ENCODE measurements around the gene ABCC10.
A peak's percentile ranks its signal among the peaks of the same experiment; 100 is the strongest.

The ABCC10 gene

DNA sequence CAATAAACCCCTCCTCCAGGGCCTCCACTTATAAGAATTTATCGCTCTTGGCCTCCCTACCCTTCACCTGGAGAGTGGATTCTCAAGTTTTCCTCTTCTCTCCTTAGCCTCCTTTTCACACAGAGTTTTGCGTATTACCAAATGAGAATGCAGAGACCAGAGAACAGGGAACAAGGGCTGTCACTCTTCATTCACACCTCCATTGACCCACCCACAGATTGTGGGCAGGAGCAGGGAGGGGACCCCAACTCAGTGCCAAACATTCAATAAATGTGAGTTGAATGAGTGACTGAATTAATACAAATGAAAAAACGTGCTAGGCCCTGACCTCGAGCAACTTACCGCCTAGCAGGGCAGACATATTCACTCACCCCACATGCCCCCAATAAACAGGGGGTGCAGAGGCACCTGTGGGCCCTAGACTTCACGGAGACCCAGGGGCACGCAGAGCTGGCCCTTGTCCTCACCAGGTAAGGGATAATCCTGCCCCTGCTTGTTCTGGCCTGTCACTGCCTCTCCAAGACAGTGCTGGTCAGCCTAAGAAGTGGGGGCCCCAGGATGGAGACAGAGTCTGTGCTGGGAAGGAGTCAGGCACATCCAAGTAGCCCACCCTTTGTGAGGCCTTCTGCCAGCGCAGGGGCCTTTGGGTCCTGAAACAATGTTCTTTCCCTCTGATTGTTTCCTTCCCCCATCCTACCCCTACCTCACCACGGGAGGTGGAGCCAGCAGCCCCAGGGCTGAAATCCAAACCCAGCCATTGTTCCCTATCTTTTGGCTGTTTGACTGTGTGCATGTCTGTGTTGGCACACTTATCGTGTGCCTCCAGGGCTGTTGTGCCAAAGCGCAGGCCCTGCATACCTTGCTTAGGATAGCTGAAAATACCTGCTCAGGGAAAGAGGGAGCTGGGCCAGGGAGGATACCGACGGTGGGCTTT, 41.7 kb downstream of the ABCC10 start:
- no peak for DNase-seq

DNA sequence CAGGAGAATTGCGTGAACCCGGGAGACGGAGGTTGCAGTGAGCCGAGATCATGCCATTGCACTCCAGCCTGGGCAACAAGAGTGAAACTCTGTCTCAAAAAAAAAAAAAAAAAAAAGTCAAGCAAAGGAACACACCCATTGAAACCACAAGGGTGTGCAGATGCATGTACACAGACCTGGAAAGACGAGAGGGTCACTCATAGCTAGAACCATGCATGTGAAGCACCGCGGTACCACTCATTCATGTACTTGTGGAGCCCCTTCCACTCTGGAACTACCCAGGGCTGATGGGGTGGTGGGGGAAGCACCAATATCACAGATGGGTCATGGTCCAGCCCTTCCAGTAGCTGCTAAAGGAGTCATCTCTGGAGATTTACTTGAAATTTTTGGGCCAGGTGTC, 42.6 kb downstream of the ABCC10 start:
- DNase-seq, result no peak

DNA sequence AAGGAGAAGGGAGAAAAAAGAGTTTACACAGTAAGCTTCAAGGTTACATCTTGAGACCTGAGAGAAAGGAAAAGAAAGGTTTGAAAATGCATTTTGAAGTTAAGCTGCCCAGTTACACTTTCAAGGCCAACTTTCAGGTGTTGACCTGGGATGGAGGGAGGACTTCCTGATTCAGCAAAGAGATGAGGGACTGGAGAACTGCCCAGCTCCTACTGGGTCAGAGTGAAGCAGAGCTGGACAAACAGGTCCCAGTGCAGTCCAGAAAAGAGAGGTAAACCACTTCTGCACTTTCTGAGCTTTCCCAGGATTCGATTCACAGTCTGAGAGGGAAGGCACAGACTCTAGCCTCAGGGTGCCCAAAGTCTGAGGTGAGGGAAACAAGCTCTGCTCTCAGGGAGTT, 44.1 kb downstream of the ABCC10 start:
- no peak for DNase-seq

DNA sequence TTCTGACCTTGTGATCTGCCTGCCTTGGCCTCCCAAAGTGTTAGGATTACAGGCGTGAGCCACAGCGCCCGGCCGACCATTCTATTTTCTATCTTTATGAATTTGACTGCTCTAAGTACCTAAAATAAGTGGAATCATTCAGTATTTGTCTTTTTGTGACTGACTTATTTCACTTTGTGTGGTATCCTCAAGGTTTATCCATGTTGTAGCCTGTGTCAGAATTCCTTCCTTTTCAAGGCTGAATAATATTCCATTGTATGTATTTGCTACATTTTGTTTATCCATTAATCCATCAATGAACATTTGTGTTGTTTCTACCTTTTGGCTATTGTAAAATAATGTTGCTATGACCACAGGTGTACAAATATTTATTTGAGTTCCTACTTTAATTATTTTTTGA, 45.2 kb downstream of the ABCC10 start:
- no peak for DNase-seq

DNA sequence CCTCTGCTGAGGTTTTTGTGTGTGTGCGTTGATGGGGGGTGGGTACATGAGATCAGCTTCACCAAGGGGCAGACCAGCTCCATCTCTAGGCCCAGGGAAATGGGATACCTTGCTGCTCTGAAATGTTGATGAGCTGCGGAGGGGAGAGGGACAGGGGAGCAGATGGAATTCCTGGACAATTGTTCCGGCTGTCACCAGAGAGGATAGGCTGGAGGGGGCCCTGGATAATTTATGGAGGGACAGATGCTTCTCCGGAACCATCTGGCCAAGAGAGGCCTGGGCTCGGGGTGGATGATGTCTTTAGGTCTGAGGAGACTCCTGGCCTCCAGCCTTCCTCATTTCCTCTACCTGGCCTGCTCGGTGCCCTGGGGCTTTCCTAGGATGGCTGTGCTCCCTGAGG, 48.2 kb downstream of the ABCC10 start:
- DNase-seq, result no peak

DNA sequence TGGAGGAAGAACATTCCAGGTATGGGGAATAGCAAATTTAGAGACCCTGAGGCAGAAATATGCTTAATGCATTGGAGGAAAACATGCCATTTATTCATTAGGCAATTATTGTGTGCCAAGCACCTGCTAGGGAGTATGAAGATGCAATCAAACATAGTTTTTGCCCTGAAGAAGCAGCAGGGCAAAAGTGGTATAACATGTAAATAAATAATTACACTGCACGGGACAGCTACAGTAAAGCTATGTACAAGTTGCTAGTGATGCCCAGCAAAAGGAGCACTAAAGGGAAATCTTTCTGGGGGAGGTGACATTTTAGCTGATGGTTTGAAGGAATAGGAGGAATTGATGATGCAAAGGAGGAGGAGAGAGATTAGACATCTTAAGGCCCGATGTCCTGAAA, 49.4 kb downstream of the ABCC10 start:
- DNase-seq, result no peak

DNA sequence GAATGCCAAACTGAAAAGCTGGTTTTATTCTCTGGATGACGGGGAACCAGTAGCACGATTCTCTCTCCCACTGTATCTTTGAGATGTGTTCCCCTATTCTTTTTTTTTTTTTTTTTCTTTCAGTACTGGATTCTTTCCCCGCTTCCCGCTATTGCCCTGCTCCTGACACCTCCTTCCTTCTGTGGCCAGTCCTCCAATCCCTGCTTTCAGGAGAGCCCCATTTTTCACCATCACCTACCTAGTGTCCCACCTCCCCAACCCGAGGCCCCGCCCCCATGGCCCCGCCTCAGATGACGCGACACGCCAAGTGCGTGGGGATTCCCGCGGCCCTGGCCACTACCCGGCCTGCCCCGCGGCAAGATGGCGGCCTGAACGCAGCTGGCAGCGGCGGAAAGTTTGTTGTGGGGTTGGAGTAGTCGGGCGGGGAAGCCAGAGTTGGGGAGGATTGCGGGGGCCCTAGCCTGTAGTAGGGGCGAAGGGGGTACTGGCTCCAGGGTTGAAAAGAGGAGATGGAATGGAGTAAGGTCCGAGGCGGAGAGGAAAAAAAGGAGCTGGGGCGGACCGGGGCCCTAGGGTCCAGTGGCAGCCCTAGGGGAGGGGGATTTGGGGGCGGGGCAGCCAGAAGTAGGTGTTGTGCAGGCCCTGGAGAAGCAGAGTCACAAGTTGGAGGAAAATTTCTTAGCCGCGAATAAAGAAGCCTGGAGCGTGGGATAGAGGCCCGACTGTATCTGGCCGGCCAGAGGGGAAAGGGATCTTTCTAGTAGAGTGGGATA, 50.1 kb downstream of the ABCC10 start, which contains the start of gene TJAP1:
Gene TJAP1, plus strand, starts transcription at position 336 of the 773 bp plus-strand sequence. CDS start 21,432 bp downstream, outside the sequence.
- DNase-seq, result peak; percentile 98

DNA sequence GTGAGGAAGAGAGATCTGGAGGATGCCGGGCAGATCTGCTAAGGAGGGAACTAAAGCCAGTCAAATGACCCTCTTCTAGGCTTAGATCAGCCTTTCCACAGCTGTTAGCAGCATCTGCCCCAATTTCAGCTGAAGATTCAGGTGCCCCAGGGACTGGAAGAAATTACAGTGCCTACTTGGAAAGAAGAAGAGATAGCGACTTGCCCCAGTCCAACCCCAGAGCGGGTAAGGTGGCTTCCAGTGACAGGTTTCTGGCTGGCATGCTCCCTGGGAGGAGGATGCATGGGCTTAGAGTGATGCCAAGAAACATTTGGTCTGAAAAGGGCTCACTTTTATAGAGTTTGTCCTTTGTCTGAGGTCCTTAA, 50.6 kb downstream of the ABCC10 start:
- DNase-seq, result no peak

DNA sequence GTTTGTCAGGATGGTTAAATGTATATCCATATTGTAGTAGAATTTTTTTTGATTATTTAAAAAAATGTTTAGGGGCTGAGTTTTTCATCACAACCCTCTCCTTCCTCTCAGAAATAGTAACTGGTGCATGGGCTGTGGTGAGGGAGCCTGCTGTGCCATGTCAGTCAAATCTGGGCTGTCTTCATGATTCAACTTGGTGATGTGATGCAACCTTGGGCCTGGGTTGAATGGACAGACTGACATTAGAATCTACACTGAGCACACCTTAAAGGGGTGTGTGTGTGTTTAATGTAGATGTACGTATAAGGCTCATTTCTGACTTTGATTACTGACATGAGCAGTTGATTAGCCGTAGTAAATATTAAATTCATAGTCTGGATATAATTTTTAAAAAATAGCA, 53.7 kb downstream of the ABCC10 start:
- DNase-seq, result no peak

DNA sequence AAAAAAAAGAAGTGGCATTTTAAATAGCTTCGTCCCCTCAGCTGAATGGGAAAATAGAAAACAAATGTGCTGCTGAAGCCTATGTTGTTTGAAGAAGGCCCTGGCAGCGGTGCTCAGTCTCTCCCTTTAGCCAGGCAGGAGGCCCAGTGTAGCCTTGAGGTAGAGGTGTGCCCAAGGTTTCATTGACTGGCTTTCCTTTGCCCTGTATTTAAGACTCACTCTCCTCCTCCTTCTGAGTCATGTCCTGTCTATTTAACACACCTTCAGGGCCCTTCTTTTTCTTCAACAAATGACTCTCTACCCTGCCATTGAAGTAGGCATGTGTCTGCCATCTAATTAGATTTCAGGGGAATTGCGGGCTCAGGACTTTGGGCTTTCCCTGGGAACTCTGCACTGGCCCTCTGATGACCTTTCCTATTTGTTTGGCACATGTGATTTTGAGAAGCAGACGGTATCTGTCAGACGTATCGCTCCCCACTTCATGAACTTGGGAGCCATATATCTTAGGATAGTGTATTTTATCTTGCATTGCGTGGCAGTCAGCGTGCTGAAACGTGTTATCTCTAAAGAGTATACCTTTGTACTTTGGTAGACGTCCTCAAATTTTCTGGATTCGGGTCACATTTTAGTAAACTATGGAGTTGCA, 54.4 kb downstream of the ABCC10 start:
- no peak for DNase-seq

DNA sequence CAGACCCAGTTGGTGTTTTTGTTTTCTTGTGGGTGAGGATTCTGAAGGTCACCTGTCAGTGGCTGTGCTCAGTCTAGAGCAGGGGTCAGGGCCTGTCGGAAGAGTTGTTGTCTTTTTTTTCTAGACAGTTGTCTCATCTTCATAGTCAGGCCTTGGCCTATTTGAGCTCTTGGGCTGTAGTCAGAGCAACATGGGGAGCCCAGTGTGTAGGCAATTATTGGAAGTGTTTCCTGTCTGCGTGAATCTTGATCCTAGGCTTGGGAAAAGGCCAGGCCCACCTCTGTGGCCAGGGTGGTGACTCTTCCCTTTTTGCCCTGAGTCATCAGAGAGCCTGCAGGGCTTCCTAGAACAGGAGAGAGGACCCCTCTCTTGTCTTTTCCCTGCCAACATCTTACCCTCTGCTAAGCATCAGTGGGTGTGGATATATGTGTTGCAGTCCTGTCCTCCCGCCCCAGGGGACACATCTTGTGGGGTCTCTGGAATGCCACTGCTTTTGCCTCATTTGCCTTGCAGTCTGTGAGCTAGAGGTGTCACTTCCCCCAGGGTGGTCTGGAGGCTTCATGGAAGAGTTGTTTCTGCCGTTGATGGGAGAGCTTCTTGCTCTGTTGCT, 61.4 kb downstream of the ABCC10 start:
- no peak for DNase-seq

DNA sequence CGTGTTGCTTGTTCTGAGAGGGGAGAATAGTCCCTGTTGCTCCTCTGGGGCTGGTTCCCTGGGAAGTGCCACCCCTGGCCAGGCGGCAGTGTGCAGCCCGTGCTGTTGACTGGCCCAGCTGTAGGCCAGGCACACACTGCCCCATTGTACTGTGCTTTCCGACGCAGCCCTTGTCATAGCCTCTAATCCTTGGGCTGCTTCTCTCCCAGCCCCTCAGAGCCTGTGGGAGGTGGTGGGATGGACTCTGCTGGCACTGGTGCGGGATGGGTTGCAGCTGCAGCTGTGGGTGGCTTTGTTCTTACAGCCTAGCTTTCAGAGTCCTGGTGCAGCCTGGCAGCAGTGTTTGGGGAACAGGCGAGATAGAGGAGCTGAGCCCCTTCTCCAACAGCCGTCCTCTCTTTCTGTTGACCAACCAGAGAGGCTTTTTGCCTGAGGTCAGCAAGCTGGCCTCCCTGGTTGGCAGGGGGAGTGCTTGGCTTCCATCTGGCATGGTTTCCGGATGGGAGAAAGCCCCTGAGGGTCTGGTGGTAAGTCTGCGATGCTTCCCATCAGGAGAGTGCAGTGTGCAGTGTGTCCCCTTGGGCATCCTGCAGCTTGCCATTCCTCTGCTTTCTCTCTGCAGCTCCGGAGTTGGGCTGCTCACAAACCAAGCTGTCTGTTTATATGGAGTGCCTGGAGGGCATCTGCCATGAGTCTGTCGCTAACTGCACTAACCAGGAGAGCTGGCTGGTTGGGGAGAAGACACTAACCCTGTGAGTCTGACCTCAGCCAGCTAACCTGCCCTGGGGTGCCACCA, 62.1 kb downstream of the ABCC10 start:
- DNase-seq, result no peak

DNA sequence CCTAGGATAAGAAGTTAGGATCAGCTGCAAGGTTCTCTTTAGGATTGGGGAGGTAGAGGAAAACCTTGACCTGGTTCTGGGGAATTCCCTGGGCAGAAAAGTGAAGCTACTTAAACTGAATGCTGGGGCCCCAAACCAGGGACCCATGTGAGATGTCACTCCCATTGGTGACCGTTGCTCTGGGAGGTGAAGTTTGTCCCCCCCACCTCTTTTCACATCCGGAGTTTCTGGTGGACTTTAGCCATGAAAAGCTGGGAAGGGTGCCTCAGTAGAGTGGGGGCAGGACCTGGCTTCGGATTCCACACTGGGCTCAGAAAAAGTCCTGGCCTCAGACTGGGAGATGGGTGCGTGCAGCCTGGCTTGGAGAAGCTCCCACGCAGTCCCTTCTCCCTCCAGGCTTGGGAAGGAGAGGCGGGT, 63.2 kb downstream of the ABCC10 start:
- no peak for DNase-seq

DNA sequence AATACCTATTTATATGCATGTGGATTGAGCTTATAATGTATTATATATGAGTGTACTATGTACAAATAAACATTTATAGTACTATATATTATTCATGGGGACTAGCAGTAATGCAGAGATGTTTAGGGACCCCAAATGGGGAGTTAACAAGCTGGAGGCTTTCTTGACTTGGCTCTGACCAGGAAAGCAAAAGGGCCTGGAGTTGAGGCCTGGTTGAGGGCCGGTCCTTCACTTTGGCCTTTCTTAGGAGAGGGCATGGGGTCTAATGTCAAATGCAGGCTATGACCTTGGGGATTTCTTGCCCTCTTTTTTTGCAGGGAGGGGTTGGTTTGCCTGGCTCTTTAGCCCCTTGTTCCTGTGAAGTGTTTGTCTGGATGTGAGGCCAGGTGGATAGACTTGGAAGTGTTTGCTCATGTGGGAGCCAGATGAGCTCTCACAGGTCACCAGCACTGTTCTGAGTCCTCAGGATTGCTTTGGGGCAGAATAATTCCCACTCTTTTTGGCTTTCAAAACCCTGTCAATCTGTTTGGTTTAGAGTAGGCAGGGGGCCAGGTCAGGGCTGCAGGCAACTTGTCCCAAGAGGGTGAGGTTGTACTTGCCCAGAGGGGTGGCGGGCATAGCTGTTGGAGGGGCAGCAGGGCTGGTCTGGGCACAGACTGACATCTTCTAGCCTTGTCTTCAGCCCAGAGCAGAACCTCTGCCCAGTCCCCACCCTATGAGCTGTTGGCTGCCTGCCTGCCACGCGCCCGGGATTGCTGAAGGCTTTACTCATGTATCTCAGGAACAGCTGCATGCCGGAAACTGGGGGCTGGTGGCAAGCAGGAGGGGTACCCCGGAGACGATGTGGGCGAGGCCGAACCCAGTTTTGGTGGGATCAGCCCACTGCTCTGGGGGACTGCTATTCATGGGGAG, 64.7 kb downstream of the ABCC10 start:
- DNase-seq, result no peak

DNA sequence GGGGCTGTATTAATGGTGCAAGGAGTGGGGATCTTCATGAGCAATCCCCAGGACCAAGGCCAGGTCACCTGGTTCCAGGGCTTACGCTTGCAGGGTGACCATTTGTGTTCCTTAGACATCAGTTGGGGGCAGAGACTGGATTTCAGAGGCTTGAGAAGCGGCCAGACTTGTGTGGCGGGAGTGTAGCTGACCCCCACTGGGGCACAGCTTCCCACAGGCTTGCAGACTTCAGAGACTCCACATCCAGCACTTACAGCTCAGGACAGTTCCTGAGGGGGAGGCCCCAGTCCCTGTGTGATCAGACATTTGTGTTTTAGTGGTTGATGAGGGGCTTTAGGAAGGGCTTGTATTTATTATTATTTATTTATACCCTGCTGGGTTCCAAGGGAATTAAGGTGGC, 65.3 kb downstream of the ABCC10 start:
- DNase-seq, result no peak

DNA sequence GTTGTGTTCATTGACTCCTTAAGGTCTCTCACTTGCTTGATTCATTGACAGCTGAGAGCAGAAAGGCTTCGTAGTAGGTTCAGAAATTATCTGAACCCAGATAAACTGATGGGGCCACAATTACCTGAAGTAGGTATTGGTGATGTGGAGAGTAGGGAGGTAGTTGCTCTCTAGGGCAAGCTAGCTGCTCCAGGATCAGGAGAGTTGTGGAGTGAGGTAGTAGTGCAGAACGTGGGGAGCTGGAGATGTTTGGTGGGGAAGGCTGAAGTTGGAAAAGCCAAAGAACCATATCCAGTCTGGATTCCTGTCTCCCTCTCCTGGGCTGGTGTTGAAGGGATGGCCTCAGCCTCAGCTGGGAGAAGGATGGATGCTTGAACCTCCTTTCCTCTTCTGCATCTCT, 65.9 kb downstream of the ABCC10 start:
- no peak for DNase-seq

DNA sequence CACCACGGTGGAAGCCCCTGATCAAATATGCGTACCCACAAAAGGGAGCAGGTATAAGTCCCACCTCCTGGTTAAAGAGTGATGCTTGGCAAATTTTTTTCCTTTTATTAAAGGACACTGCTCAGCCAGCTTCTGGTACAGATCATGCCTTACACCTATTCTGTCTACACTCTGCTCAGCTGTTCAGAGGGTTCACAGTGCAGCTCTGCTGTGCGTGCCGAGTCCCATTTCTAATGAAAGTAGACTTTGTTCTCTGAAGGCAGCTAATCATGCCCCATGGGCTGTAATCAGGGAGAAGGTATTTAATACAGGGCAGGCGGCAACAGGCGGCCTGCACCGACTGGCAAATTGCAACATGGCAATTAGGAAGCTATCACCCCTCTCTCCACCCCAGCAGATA, 66.5 kb downstream of the ABCC10 start:
- no peak for DNase-seq

DNA sequence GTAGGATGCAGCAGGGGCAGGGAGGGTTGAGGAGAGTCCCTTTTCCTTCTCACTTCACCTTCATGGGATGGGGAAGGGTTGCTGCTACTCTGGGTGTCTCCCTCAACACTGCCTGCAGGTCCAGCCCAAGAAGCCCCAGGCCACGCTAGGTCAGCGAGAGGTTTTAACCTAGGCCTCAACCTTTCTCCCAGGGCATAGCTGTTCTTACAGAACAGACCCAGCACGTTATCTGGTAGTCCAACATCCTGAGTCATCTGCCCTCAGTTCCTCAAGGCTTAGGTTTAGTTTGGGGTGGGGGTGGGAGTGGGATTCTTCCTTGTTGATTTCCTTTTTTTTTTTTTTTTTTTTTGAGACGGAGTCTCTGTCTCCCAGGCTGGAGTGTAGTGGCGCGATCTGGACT, 67.0 kb downstream of the ABCC10 start:
- DNase-seq, result no peak

DNA sequence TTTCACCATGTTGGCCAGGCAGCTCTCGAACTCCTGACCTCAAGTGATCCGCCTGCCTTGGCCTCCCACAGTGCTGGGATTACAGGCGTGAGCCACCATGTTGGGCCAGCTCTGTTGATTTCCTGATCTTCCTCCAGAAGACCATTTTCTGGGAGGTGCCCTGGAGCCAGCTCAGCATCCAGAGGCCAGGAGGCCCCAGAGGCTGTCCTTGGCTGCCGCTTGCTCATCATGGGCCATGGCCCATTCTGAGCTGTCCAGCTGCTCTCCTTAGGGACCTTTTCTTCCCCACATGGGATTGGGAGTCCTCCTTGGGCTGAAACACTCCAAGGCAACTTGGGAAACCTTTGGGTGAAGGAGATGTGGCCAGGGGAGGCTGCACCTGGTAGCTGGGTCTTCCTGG, 67.4 kb downstream of the ABCC10 start:
- no peak for DNase-seq

DNA sequence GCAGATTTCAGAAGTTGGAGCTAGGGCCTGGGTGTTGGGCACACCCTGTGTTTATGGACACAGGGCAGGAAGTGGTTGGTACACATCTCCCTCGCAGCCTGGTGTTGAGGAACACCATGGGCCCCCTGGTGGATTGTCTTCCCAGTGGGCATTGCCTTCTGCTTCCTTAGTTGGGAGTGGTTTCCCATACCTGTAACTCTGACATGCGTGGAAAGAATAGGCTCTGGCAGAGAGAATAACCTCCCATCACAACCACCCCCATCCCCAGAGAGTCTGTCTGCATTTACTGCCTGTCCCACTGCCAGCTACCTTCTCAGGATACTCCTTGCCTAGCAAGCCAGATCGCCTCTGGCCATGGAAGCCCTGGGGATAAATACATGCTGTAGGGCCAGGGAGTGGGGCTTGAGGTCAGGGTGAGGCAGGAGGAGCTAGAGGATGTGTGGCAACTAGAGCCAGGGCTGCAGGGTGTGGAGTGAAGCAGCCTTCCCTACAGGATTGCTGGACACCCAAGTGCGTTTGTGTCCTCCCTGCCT, 68.1 kb downstream of the ABCC10 start:
- DNase-seq, result no peak

All from T-helper 9 cell (primary cell).